Liver (tissue), 9 donors: ENCODE measurements around the gene PRKD1. TPM values are rescaled to one million over a fixed set of nuclear protein-coding genes. Genes with fewer than 3 reads are reported as not detected.

Experiments
- DNase-seq: peaks from one replicate; pipeline ENCODE4 v3.0.0-alpha.2; 2017; ENCODE audit warnings: low spot score
- H3K27ac ChIP-seq, 2 donors: one replicate each; pipeline ENCODE4 v1.7.0; 2013; ENCODE audit warnings: inconsistent platforms in 2 of 2, low read length in 2 of 2, control low read depth in 1 of 2, low read depth in 1 of 2, mild to moderate bottlenecking in 1 of 2
- H3K27me3 ChIP-seq, 4 donors: one replicate each; pipeline versions ENCODE4 v1.6.1 to v1.7.0; 2013; ENCODE audit warnings: low read length in 3 of 4, inconsistent platforms in 1 of 4, mild to moderate bottlenecking in 1 of 4, moderate library complexity in 1 of 4; ENCODE audit not compliant: control insufficient read depth in 4 of 4, insufficient read depth in 4 of 4
- H3K36me3 ChIP-seq, 4 donors: one replicate each; pipeline versions ENCODE4 v1.6.1 to v1.7.0; 2013; ENCODE audit warnings: low read length in 3 of 4, mild to moderate bottlenecking in 3 of 4, low read depth in 1 of 4, moderate library complexity in 1 of 4; ENCODE audit not compliant: control insufficient read depth in 4 of 4, insufficient read depth in 3 of 4
- H3K4me1 ChIP-seq, 4 donors: one replicate each; pipeline versions ENCODE4 v1.6.1 to v1.7.0; 2013; ENCODE audit warnings: low read length in 3 of 4, mild to moderate bottlenecking in 3 of 4, moderate library complexity in 1 of 4; ENCODE audit not compliant: control insufficient read depth in 4 of 4, insufficient read depth in 4 of 4
- H3K4me3 ChIP-seq, 3 donors: one replicate each; pipeline versions ENCODE4 v1.6.1 to v1.7.0; 2013; ENCODE audit warnings: low read length in 3 of 3, control low read depth in 1 of 3, low read depth in 1 of 3, mild to moderate bottlenecking in 1 of 3
- H3K9ac ChIP-seq, 2 donors: one replicate each; pipeline ENCODE4 v1.7.0; 2013; ENCODE audit warnings: low read length in 2 of 2, mild to moderate bottlenecking in 2 of 2, moderate library complexity in 2 of 2, control low read depth in 1 of 2, low read depth in 1 of 2
- H3K9me3 ChIP-seq, 4 donors: one replicate each; pipeline versions ENCODE4 v1.6.1 to v1.7.0; 2013; ENCODE audit warnings: low read length in 3 of 4; ENCODE audit not compliant: control insufficient read depth in 4 of 4
- EGR1 ChIP-seq, 2 donors: IDR thresholded peaks; 2 replicates each; pipeline ENCODE4 v1.6.1; 2016 to 2018; ENCODE audit warnings: antibody characterized with exemption in 2 of 2, low read depth in 2 of 2
- FOXA1 ChIP-seq: IDR thresholded peaks from 2 replicates; pipeline ENCODE4 v1.6.1; 2016; ENCODE audit warnings: antibody characterized with exemption
- FOXA2 ChIP-seq: IDR thresholded peaks from 2 replicates; pipeline ENCODE4 v1.6.1; 2016; ENCODE audit warnings: antibody characterized with exemption
- GABPA ChIP-seq, 2 donors: IDR thresholded peaks in 1 of 2; conservative IDR thresholded peaks in 1 of 2; 2 replicates each; pipeline ENCODE4 v1.6.1; 2016; ENCODE audit warnings: antibody characterized with exemption in 2 of 2, mild to moderate bottlenecking in 1 of 2, moderate library complexity in 1 of 2
- HNF4A ChIP-seq, 2 donors: conservative IDR thresholded peaks; 2 replicates each; pipeline ENCODE4 v1.6.1; 2016; ENCODE audit warnings: antibody characterized with exemption in 2 of 2, mild to moderate bottlenecking in 2 of 2
- HNF4G ChIP-seq: IDR thresholded peaks from 2 replicates; pipeline ENCODE4 v1.6.1; 2016; ENCODE audit warnings: antibody characterized with exemption
- JUND ChIP-seq, 2 donors: IDR thresholded peaks; 2 replicates each; pipeline ENCODE4 v1.6.1; 2016; ENCODE audit warnings: antibody characterized with exemption in 2 of 2
- MAX ChIP-seq: IDR thresholded peaks from 2 replicates; pipeline ENCODE4 v1.6.1; 2016; ENCODE audit warnings: antibody characterized with exemption
- NR2F2 ChIP-seq: IDR thresholded peaks from 2 replicates; pipeline ENCODE4 v1.6.1; 2016; ENCODE audit warnings: antibody characterized with exemption
- RAD21 ChIP-seq, 2 donors: IDR thresholded peaks; 2 replicates each; pipeline ENCODE4 v1.6.1; 2016; ENCODE audit warnings: antibody characterized with exemption in 2 of 2, mild to moderate bottlenecking in 2 of 2
- REST ChIP-seq: IDR thresholded peaks from 2 replicates; pipeline ENCODE4 v1.6.1; 2016; ENCODE audit warnings: antibody characterized with exemption, mild to moderate bottlenecking
- RXRA ChIP-seq, 2 donors: IDR thresholded peaks; 2 replicates each; pipeline ENCODE4 v1.6.1; 2017 to 2018; ENCODE audit warnings: antibody characterized with exemption in 2 of 2, mild to moderate bottlenecking in 1 of 2
- SP1 ChIP-seq: IDR thresholded peaks from 2 replicates; pipeline ENCODE4 v1.6.1; 2018; ENCODE audit warnings: antibody characterized with exemption, mild to moderate bottlenecking
- TAF1 ChIP-seq: conservative IDR thresholded peaks from 2 replicates; pipeline ENCODE4 v1.6.1; 2016; ENCODE audit warnings: antibody characterized with exemption, mild to moderate bottlenecking
- YY1 ChIP-seq: IDR thresholded peaks from 2 replicates; pipeline ENCODE4 v1.6.1; 2016; ENCODE audit warnings: antibody characterized with exemption, mild to moderate bottlenecking
- ZBTB33 ChIP-seq: IDR thresholded peaks from 2 replicates; pipeline ENCODE4 v1.6.1; 2016; ENCODE audit warnings: antibody characterized with exemption
- WGBS: extraction: QIAGEN DNeasy Blood & Tissue Kit; methylation state at CpG from one replicate; pipeline ENCODE4 v1.1.7; 2013; 5-methylcytosine and 5-hydroxymethylcytosine counted together
- polyA plus RNA-seq, 2 donors: library from polyadenylated mRNA; stranded (reverse) in 1 of 2; unstranded in 1 of 2; fragments of 200-250 nt in 1 of 2; fragments of >200 nt in 1 of 2; fragmentation: Nextera tagmentation in 1 of 2; extraction: Ambion mirVana in 1 of 2; gene quantifications; one replicate each; pipeline versions ENCODE4 v1.2.1 to v1.2.3, GENCODE V29; 2013 to 2015
- total RNA-seq, 2 donors: library from RNA; depleted of rRNA; stranded (reverse); fragments of >200 nt; gene quantifications; one replicate each; pipeline ENCODE4 v1.2.3, GENCODE V29; 2014
- TF ChIP-seq, protein P1 (sequence below): fragments of 150-350 bp; IDR thresholded peaks from 2 replicates; pipeline ENCODE4 v1.5.1; 2017; ENCODE audit warnings: improper control_type of control experiment, low read depth, low read length; ENCODE audit not compliant: missing input control
- TF ChIP-seq, protein P2 (sequence below): IDR thresholded peaks from 2 replicates; pipeline ENCODE4 v1.6.1; 2016; ENCODE audit warnings: antibody characterized with exemption
- donor health status: healthy.
- donor health status: healthy.
- donor health status: healthy.
- donor health status: healthy.
- donor health status: healthy.

PRKD1 gene
- total and polyA plus RNA-seq, 4 donors: 0.85 to 5.0 (median 0.99) TPM

DNA sequence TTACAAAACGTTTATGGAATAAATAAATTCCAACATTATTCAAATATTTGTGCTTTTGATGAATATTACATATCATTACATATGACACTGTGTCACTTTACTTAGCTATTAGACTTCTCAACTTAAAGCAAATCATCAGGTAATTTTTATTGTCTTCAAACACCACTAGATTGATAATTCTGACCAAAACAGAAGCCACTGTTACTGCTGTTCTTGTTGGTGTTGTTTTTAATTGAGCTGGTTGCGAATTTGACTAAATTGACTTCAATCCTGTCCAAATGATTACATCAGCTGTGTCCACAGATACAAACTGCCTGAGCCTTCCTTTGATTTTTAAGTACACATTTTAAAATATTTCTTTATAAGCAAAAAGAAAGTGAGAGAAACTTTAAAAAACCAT is 29.2 kb downstream of the PRKD1 start:
- Histone ChIP-seq H3K4me1 (no peaks in the 10 kb centered on the region), H3K9me3 (no peaks in the 10 kb centered on the region), H3K9ac (peak overlapping the region in 1 of 2 donors; percentile 14), H3K4me3 (no peak overlapping the region), H3K27me3 (no peaks in the 10 kb centered on the region), H3K27ac (no peak overlapping the region), H3K36me3 (no peaks in the 10 kb centered on the region)
- TF ChIP-seq REST (no peak), RAD21 (IDR thresholded peaks at IDR 0.05) (no peak), ZBTB33 (no peak), EGR1 (IDR thresholded peaks at IDR 0.05; ENCODE audit: low read depth in 2 of 2) (no peak), HNF4G (no peak), FOXA2 (no peak), YY1 (no peak), RXRA (IDR thresholded peaks at IDR 0.05) (no peak), MAX (no peak), TAF1 (no peak), FOXA1 (no peak), SP1 (no peak), NR2F2 (no peak), JUND (IDR thresholded peaks at IDR 0.05) (no peak), GABPA (IDR thresholded peaks at IDR 0.05 in 1 of 2, conservative IDR thresholded peaks at IDR 0.05 in 1 of 2) (no peak), HNF4A (conservative IDR thresholded peaks at IDR 0.05) (no peak)
- TF ChIP-seq, protein P1, sequence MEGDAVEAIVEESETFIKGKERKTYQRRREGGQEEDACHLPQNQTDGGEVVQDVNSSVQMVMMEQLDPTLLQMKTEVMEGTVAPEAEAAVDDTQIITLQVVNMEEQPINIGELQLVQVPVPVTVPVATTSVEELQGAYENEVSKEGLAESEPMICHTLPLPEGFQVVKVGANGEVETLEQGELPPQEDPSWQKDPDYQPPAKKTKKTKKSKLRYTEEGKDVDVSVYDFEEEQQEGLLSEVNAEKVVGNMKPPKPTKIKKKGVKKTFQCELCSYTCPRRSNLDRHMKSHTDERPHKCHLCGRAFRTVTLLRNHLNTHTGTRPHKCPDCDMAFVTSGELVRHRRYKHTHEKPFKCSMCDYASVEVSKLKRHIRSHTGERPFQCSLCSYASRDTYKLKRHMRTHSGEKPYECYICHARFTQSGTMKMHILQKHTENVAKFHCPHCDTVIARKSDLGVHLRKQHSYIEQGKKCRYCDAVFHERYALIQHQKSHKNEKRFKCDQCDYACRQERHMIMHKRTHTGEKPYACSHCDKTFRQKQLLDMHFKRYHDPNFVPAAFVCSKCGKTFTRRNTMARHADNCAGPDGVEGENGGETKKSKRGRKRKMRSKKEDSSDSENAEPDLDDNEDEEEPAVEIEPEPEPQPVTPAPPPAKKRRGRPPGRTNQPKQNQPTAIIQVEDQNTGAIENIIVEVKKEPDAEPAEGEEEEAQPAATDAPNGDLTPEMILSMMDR: no peak
- TF ChIP-seq, protein P2, sequence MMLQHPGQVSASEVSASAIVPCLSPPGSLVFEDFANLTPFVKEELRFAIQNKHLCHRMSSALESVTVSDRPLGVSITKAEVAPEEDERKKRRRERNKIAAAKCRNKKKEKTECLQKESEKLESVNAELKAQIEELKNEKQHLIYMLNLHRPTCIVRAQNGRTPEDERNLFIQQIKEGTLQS: no peak
- no peak for DNase-seq
- 56% methylated on average over 2 of the region's 2 CpGs for WGBS
